ENCODE results near the gene BTF3L4. TPM values are rescaled to one million over a fixed set of nuclear protein-coding genes. Genes with fewer than 3 reads are reported as not detected.
"Not testable (repeated sequence)": the region's sequence is repeated elsewhere in the genome, so short reads cannot be mapped to it uniquely, and the experiment has no call there.

BTF3L4 gene
- total RNA-seq, 1 donor from 2014 or later: 33.8 TPM

DNA sequence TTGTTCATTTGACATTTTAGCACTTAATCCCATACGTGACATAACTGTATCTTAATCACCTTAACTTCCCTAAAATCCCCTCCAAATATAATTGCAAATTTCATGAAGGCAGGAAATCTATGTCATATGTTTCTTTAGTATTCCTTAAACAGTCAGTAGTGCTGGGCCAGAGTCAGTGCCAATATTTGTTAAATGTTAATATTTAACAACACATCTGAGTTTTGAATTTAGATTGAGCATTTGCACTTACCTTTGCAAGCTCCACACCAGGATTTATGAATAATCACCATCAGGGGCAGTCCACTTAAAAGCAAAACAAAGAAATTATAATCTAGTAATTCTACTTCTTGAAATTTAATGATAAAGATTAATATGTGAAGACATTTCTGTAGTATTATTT lies 27.8 kb upstream of the BTF3L4 start:
- intact Hi-C loops (cut with DNase I): no loop called here
- Histone ChIP-seq H3K36me3 (peaks cover 40% of the 10 kb centered on the region), H3K27ac (no peak overlapping the region), H3K4me1 (peaks cover 37% of the 10 kb centered on the region), H3K27me3 (ENCODE audit: low read depth) (no peaks in the 10 kb centered on the region), H3K4me3 (no peak overlapping the region), H3K9me3 (no peaks in the 10 kb centered on the region)
- ATAC-seq (no peak), DNase-seq (no peak)
- TF ChIP-seq, protein P1, sequence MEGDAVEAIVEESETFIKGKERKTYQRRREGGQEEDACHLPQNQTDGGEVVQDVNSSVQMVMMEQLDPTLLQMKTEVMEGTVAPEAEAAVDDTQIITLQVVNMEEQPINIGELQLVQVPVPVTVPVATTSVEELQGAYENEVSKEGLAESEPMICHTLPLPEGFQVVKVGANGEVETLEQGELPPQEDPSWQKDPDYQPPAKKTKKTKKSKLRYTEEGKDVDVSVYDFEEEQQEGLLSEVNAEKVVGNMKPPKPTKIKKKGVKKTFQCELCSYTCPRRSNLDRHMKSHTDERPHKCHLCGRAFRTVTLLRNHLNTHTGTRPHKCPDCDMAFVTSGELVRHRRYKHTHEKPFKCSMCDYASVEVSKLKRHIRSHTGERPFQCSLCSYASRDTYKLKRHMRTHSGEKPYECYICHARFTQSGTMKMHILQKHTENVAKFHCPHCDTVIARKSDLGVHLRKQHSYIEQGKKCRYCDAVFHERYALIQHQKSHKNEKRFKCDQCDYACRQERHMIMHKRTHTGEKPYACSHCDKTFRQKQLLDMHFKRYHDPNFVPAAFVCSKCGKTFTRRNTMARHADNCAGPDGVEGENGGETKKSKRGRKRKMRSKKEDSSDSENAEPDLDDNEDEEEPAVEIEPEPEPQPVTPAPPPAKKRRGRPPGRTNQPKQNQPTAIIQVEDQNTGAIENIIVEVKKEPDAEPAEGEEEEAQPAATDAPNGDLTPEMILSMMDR (IDR thresholded peaks at IDR 0.05): no peak

DNA sequence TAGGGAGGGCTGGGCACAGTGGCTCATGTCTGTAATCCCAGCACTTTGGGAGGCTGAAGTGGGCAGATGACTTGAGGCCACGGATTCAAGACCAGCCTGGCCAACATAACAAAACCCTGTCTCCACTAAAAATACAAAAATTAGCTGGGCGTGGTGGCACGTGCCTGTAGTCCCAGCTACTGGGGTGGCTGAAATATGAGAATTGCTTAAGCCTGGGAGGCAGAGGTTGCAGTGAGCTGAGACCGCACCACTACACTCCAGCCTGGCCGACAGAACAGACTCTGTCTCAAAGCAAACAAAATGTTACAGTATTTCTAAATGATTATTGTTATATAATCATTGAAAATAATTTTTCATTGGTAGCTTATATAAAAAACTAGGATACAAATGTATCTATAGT lies 27.3 kb upstream of the BTF3L4 start:
- H3K4me3 ChIP-seq; H3K9me3 ChIP-seq; DNase-seq; H3K27ac ChIP-seq; ATAC-seq; intact Hi-C loops (cut with DNase I); H3K27me3 ChIP-seq (ENCODE audit: low read depth): not testable (repeated sequence)
- H3K36me3 ChIP-seq: peaks cover 35% of the 10 kb centered on the region
- H3K4me1 ChIP-seq: peaks cover 38% of the 10 kb centered on the region

DNA sequence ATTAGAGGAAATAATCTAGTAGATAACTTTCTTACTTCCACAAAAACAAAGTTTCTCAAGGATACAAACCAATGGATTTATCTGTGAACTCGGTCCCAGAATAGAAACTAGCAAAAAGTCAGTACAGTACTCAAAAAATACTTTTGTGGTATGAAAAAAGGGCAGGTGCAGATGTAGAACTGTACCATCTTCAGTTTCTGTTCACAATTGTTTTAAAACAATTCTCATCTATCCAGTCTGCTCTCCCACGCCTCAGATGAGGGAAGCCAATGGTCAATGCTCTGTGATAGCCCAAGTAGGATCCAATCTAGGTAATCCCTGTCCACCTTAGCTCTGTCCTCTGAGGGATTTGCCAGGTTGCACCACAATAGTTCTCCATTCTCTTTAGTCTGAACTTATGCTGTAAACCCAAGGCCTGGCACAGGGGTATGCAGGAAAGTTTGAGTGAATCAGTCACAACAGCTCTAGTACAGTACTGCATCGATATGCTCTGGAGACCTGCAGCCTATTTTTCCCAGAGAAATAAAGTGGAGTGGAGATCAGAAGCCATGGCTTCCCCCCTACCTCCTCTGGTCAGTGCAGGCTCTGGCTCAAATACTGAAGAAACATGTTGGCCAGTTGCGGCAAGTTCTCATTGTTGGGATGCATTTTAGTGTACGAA lies 23.8 kb upstream of the BTF3L4 start:
- H3K36me3 ChIP-seq: peaks cover 18% of the 10 kb centered on the region
- H3K4me3 ChIP-seq: peak overlapping the region; percentile 79
- intact Hi-C loops (cut with DNase I): no loop called here
- H3K27me3 ChIP-seq (ENCODE audit: low read depth): no peaks in the 10 kb centered on the region
- DNase-seq: no peak
- H3K27ac ChIP-seq: peak overlapping the region; percentile 91
- no peaks in the 10 kb centered on the region for H3K9me3 ChIP-seq
- TF ChIP-seq, protein P1 (IDR thresholded peaks at IDR 0.05): no peak
- H3K4me1 ChIP-seq: peaks cover 40% of the 10 kb centered on the region
- no peak for ATAC-seq

DNA sequence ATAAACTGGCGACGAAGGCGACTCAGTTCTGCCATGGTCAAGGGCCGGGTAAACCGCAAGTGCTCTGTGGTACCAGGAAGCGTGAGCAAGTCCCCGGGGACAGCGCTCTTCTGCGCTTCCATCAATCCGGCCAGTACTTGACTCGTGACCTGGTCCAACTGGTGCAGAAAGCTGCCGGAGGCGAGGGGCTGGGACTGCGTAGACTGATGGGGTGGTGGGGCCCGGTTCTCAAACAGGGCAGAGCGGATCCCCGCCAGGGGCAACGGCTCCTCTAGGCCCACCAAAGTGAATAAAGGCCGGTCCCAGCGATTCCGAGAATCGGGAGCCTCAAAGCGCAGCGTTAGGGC lies 23.3 kb upstream of the BTF3L4 start:
- Histone ChIP-seq H3K27ac (peak overlapping the region; percentile 91), H3K27me3 (ENCODE audit: low read depth) (no peaks in the 10 kb centered on the region), H3K4me1 (peaks cover 40% of the 10 kb centered on the region), H3K9me3 (no peaks in the 10 kb centered on the region), H3K4me3 (peak overlapping the region; percentile 79), H3K36me3 (peaks cover 18% of the 10 kb centered on the region)
- TF ChIP-seq, protein P1 (IDR thresholded peaks at IDR 0.05): no peak
- DNase-seq (peak; percentile 55), ATAC-seq (peak; percentile 63 to 72)
- intact Hi-C loops (cut with DNase I): no loop called here

DNA sequence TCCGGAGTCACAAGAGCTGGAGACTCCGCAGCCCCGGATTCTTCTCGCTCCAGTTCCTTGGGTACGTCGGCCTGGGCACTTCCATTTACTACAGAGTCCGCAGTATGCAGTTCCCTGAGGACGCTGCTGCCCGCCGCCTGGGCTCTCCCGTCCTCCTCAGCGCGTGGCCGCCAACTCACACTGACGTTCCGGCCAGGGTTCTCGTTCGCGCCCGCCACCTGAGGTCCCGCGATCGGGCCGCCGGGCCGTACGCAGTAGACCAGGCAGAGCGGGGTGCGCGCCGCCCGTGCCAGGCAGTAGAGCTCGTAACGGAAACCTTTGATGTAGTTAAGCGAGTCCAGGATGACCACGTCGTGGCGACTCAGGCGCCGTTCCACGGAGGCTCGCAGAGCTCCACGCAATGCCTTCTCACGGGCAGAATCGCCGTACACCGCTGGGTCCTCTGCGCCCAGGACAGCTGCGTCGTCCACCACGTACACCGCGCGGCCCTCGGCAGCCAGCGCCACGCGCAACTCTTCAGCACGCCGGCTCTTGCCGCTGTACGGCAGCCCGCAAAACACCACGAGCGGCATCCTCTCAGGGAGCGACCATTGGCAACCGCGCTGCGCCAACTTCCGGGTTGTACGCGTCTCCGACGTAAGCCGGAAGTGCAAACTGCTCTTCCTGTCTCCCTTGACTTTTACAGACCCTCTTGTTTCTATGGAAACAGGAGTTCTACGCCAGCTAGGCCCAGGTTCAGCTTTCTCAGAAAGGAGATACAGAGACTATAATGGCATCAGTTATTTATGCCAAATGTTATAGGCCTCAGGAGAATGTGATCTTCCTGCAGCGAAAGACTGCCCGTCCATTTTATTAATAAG lies 22.7 kb upstream of the BTF3L4 start, which contains the start of gene KTI12:
Gene KTI12 (minus strand): TSS at position 621 of the 860 bp plus-strand sequence. CDS start 49 bp downstream, at position 572.
- H3K4me3 ChIP-seq: peak within 1 kb of the TSS; percentile 79
- no peaks in the 10 kb centered on the region for H3K9me3 ChIP-seq
- peaks cover 34% of the 10 kb centered on the region for H3K4me1 ChIP-seq
- TF ChIP-seq, protein P1 (IDR thresholded peaks at IDR 0.05): no peak
- H3K36me3 ChIP-seq: peaks cover 18% of the 10 kb centered on the region
- DNase-seq: peak; percentile 93
- H3K27me3 ChIP-seq (ENCODE audit: low read depth): no peaks in the 10 kb centered on the region
- peak; percentile 94 to 97 for ATAC-seq
- intact Hi-C loops (cut with DNase I): no loop called here
- H3K27ac ChIP-seq: peak within 1 kb of the TSS; percentile 91

DNA sequence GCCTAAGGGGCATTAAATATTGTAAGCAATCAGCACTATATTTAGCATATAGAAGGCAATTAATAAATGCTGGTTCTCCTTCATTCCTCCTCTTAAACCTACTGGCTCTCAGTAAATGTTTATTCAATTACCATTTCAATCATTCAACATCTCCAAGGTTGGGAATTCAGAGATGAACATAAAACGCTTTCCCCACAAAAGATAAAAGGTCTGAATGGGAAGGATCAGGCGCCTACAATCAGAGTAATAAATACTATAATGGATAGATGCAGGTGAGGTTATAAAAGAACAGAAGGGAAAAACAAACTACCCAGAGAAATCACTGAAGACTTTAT lies 22.1 kb upstream of the BTF3L4 start:
- Histone ChIP-seq H3K27ac (peak overlapping the region; percentile 91), H3K9me3 (no peaks in the 10 kb centered on the region), H3K36me3 (peaks cover 24% of the 10 kb centered on the region), H3K27me3 (ENCODE audit: low read depth) (no peaks in the 10 kb centered on the region), H3K4me1 (peaks cover 32% of the 10 kb centered on the region), H3K4me3 (peak overlapping the region; percentile 79)
- TF ChIP-seq, protein P1 (IDR thresholded peaks at IDR 0.05): no peak
- ATAC-seq (no peak), DNase-seq (no peak)
- intact Hi-C loops (cut with DNase I): no loop called here

Measured in lower lobe of right lung (tissue), 2 donors.